ENCODE results near the gene NIPAL4.

The NIPAL4 gene

DNA sequence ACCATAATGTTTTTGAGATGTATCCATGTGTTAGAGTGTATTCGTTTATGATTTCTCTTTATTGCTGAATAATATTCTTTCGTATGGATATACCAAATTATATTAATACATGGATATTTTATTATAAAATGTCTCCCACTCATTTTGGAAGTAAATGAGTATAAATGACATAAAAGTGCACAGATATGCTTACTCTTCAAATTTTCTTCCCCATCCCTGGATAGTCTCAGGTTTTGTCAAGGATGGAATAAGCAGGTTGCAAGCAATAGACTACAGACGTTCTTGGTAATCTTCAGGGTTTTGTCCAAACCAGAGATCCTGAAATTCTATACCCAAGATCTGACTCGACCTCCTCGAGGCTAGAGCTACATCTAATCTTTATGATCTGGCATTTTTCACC, 50.7 kb downstream of the NIPAL4 start:
- in situ Hi-C loops (cut with HindIII; ENCODE audit: low sequenced_read_pairs), result no loop called here

DNA sequence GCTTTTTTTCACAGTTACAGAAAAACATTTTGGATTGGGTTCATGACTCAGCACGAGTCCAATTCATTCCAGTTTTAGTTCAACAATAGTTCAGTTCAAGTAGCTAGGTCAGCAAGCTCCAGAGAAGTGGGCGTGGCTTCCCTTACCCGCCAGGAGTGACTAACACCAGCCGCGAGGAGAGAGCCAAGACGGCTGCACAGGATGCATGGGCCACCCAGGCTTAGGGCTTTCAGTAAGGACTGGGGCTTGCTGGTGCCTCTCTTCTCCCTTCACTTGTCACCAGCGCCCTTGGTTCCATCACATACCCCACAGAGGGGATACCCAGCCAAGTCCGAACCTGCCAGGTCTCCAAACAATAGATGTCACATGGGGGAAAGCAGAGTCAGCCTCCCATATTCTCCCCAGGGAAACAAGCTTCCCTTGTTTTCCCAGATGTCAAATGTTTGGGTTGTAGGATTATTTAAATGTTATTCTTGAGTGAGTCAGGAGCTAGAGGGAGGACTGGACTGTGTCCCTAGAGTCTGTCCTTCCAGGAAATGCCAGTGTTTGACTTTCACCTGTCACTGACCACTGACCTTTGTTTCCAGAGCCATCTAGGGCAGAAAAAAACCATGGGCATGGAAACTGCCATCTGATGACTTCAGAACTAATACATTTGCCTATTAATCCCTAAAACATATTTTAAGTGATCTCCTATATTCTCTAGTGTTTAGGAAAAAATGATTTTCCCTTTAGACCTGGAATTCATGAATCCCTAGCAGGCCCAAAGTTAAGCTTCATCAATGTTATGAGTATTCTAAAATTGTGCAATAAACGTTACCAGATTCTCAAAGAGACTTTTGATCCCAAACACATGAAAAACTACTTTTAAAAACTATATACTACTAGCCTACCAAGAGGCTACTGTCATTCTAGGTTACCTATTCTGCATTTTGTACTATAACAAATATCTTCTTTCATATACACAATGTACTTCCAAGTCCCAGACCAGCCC, 51.9 kb downstream of the NIPAL4 start:
- in situ Hi-C loops (cut with HindIII; ENCODE audit: low sequenced_read_pairs), result no loop called here

DNA sequence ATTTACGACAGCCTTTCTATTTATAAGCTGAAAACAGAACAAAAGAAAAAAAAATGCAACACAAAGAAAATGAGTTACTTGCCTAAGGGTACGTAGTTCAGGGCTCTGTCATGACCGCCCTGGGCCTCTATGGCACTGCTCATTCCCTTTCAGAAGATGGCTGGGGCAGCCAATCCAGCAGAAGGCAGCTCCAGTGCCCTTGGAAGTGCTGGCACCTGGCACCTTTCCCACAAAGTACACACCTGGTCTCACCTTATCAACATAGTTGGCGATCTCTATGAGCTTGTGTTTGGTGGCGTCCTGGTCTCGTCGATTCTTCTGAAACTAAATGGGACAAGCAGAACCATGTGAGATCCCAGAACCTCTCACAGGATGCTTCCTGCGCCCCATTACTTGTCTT, 53.2 kb downstream of the NIPAL4 start:
- in situ Hi-C loops (cut with HindIII; ENCODE audit: low sequenced_read_pairs), result no loop called here

DNA sequence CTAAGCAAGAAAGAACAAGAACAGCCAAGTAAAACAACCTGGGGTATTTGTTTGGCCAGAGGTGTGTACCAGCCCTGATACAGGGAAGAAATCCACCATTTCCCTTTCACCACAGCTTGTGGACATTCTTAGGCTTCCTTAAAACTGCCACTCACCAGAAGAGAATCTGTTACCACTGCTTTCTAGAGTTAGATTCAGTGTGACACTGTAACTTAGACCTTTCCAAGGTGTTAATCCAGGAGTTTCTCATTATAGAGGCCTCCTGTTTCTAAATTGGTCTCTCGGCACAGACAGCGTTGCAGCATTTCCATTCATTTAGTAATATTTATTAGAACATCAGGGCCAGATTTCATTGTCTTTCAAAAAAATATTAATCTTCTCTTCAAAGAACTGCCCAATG, 55.0 kb downstream of the NIPAL4 start:
- in situ Hi-C loops (cut with HindIII; ENCODE audit: low sequenced_read_pairs), result no loop called here

DNA sequence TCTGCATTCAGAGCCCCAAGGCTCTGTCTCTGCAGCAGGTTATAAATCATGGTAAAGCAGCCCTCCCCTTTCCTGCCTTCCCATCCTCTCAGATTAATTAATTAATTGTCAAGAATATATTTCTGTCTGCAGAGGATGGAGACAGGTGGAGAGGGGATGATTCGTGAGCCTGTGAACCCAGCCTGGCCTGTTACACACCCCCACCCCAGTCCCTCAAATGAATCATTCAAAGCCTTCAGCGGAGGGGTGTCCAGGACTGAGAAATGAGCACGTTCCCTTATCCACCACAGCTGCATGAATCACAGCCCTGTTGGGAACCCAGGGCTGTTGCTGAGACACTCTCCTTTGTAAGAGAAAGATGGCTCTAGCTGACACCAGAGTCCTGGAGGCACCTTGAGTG, 56.0 kb downstream of the NIPAL4 start:
- in situ Hi-C loops (cut with HindIII; ENCODE audit: low sequenced_read_pairs), result no loop called here

DNA sequence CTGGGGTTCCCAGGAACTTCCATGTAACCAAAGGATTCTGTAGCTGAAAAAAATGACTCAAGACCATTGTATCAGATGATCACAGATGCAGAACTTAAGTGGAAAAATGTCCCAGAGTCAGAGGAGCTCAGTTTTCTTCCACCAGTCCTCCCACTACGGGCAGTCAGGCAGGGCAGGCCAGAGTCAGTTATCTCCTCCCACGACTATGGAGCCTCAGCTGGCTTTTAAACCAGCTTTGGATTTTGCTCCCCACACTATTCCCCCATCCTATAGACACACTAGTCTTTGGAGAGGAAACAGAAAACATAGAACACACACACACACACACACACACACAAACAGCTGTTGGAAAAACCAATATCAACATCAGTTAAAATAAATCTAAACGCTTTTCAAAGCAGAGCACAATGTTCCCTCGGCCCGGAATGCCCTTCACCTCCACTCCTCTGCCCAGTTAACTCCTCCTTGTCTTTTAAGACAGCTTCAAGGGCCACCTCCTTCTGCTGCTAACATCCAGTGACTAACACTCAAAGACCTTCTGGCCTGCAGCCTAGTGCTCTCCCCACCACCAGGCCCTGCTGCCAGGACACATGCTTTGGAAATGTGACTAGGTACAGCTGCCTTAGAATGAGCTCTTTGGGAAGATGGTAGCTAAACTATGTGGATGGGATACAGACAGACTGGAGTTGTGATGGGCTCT, 56.8 kb downstream of the NIPAL4 start:
- in situ Hi-C loops (cut with HindIII; ENCODE audit: low sequenced_read_pairs), result no loop called here

DNA sequence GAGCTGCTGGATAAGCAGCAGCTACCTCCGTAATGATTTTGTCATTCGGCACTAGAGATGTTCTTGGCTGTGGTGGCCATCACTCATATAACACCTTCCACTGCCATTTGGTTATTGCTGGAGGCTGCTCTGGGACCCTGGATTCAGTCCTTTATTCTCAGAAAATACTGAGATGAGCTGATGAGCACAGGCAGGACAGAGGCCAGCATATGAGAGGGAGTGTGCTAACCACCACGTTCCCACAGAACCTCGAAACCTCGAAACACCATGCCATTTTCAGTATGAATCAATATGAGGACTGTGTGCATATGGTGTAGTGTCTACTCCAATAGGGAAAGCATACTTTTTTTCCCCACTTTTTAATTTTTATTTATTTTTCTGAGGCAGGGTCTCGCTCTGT, 59.0 kb downstream of the NIPAL4 start:
- in situ Hi-C loops (cut with HindIII; ENCODE audit: low sequenced_read_pairs), result no loop called here

DNA sequence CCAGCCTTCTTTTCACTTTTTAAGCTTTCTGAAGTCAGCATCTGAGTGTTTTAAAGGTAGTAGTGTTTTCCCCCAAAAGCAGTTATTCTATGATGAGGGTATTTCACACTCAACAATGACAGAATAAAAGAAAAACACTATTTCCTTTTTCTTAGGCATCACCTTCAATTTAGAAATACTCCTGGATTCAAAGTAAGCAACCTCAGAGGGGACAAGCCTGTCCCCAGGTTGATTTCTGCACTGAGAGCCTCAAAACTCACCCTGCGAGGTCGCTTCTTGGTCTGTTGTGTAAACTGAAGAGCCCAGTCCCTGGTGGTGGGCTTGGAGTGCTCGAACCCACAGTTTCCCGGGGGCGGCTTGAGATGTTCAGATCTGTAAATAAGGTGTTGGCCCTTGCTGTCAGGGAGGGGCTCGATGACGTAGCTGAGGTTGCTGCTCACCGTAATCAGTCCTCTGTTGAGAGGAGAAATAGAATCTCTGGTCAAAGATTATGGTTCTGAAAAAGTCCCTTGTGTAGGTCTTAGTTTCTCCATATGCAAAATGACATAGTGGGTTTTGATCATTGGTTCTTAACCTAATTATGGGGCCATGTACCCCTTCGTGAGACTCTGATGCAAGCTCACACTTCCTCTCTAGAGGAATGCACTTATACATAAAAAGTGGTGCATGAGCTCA, 59.7 kb downstream of the NIPAL4 start:
- in situ Hi-C loops (cut with HindIII; ENCODE audit: low sequenced_read_pairs), result no loop called here

DNA sequence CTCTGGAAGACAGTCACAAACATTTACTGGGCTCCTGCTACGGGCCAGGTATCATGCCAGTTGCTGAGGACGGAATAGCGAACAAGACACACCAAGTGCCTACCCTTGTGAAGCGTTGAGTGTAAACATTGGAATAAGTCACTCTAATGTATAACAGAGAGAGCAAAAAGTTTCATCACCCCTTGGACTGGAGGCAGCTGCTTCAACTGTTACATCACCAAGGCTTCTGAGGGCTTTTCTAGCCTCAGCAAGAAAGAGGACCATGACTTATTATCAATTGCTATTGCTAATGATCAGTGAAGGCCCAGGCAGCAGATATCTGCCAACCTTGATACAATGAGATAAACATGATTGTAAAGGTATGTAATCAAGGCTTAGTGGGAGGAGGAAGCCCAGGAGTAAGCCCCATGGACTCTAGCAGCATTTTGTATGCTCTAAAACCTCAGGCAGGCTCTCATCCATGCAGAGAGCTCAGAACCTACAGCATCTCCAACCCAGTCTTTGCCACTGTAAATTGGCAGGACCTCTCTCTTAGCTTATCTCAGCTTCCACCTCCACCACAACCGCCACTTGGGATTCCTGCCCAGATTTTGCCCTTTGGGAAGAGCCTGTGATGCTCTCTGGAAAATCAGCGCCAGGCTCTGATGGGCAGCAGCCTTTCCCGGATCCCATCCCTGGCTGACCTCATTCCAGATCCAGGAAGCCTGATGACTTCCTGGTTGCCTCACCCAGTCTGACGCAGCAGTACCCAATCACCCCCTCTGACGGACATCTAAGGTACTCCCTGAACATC, 61.1 kb downstream of the NIPAL4 start:
- in situ Hi-C loops (cut with HindIII; ENCODE audit: low sequenced_read_pairs), result no loop called here

DNA sequence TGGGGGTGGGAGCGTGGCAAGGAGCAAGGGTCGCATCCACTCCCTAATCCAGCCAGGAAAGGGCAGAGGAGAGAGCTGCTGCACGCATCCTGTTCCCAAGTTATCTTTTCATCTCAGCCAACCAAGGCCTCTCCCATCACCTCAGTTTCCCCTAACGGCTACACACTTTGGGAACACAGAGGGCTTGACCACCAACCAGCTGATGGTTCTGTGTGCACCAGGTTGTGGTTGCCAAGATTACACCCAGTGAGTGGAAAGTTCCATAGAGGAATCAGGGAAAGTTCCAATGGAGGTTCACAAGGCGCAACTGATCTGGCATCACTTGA, 61.7 kb downstream of the NIPAL4 start:
- in situ Hi-C loops (cut with HindIII; ENCODE audit: low sequenced_read_pairs), result no loop called here

DNA sequence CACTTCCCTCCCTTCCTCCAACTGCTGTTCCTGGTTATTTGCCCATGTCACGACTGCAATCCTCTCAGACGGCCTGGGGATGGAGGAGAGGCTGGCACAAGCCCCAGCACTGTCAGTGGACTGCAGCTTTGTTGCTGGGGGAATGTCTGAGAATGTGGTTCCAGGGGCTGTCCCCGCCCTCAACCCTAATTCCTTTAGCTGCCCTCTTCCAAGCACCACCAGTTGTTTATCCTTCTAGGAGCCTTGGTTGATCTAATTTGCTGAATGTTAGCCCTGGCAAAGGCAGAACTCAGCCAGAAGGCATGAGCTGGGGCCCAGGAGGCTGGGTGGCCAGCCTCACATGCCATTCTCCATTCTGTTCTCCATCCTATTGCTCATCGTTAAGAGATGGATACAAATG, 64.0 kb downstream of the NIPAL4 start:
- in situ Hi-C loops (cut with HindIII; ENCODE audit: low sequenced_read_pairs), result no loop called here

Measured in DLD1 (cell line).